ENCODE data around the gene DDIT3. TPM values are rescaled to one million over a fixed set of nuclear protein-coding genes. Genes with fewer than 3 reads are reported as not detected.

DDIT3 gene
- total and polyA plus RNA-seq, 2 of the 13 experiments (the other 11 are each of a cell fraction or from before 2014, with no cell fraction given): 27.5 to 48.7 TPM

- TF ChIP-seq E2F2 (CRISPR knock-in tag; IDR thresholded peaks at IDR 0.05; ENCODE audit: borderline replicate concordance) (no peak), ASH2L (IDR thresholded peaks at IDR 0.05; ENCODE audit: insufficient read length, low read depth, low read length) (peak; percentile 73), NR3C1 (CRISPR knock-in tag; IDR thresholded peaks at IDR 0.05) (no peak), IKZF4 (CRISPR knock-in tag; IDR thresholded peaks at IDR 0.05; ENCODE audit: borderline replicate concordance, low read depth, not compliant biosample characterization) (no peak), UBTF (CRISPR knock-in tag; IDR thresholded peaks at IDR 0.05) (peak; percentile 44; the same call in 1 of the 2 replicates), ZFP36 (IDR thresholded peaks at IDR 0.05; ENCODE audit: borderline replicate concordance, low read depth, low read length, partially characterized antibody) (no peak), DBP (CRISPR knock-in tag; IDR thresholded peaks at IDR 0.05; ENCODE audit: not compliant biosample characterization) (no peak), ZNF17 (CRISPR knock-in tag; IDR thresholded peaks at IDR 0.05) (no peak), YEATS2 (CRISPR knock-in tag; IDR thresholded peaks at IDR 0.05; ENCODE audit: borderline replicate concordance) (peak; percentile 92; the same call in 1 of the 2 replicates), GABPA (IDR thresholded peaks at IDR 0.05; ENCODE audit: low read depth, low read length) (peak; percentile 81), GABPA (CRISPR knock-in tag; IDR thresholded peaks at IDR 0.05; ENCODE audit: low read depth) (peak; percentile 97), CBFB (CRISPR knock-in tag; IDR thresholded peaks at IDR 0.05) (0 out of 2 replicates have a peak, but pooled peaks have one; percentile 29), GMEB1 (CRISPR knock-in tag; IDR thresholded peaks at IDR 0.05; ENCODE audit: borderline replicate concordance) (peak; percentile 79), SRF (IDR thresholded peaks at IDR 0.05; ENCODE audit: low read depth, low read length) (peak; percentile 56; the same call in 1 of the 2 replicates), ZNF598 (CRISPR knock-in tag; IDR thresholded peaks at IDR 0.05; ENCODE audit: borderline replicate concordance) (no peak), SMAD1 (CRISPR knock-in tag; IDR thresholded peaks at IDR 0.05; ENCODE audit: borderline replicate concordance, low read depth) (0 out of 2 replicates have a peak, but pooled peaks have one; percentile 36), HMG20B (CRISPR knock-in tag; conservative IDR thresholded peaks at IDR 0.05) (no peak), ZNF281 (CRISPR knock-in tag; IDR thresholded peaks at IDR 0.05; ENCODE audit: borderline replicate concordance) (no peak)
Observed at GRCh38 chr12:57487597-57488401, 32.5 kb downstream of the DDIT3 start, which contains the start of gene MARS1 (continued).

Data from HepG2 (cell line).